ENCODE data around the gene MEIS2.

DNA sequence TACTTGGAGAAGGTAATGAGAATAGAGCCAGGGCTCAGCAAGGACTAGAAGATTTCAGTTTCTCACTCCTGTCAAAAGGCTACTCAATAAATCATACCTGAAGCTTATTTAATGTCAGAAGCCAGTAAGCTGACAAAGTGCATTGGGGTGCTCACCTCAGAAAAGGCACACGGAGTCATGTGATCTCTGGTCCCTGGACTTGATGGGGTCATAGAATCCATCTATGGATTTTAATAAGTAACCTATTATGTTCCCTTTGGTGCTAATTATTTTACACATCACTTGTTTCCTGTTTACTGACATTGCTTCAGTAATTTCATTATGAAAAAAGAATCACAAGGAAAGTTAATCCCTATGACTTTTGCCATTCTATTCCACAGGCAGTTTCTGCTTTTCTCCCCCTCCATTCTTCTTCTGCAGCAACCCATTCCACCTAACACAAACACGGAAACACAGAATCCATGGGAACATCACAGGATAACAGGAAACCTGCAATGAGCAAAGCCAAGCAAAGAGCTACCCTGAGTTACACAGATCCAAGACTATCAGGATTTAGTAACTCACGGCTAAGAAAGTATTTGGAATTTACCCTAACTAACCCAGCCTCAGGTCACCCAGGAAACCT lies 159.6 kb downstream of the MEIS2 start:
- TF ChIP-seq, protein P1, sequence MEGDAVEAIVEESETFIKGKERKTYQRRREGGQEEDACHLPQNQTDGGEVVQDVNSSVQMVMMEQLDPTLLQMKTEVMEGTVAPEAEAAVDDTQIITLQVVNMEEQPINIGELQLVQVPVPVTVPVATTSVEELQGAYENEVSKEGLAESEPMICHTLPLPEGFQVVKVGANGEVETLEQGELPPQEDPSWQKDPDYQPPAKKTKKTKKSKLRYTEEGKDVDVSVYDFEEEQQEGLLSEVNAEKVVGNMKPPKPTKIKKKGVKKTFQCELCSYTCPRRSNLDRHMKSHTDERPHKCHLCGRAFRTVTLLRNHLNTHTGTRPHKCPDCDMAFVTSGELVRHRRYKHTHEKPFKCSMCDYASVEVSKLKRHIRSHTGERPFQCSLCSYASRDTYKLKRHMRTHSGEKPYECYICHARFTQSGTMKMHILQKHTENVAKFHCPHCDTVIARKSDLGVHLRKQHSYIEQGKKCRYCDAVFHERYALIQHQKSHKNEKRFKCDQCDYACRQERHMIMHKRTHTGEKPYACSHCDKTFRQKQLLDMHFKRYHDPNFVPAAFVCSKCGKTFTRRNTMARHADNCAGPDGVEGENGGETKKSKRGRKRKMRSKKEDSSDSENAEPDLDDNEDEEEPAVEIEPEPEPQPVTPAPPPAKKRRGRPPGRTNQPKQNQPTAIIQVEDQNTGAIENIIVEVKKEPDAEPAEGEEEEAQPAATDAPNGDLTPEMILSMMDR (IDR thresholded peaks at IDR 0.05) = no peak
- no peak for TF ChIP-seq POLR2A (IDR thresholded peaks at IDR 0.05)

Data from adrenal gland (tissue), 5 donors.